Kidney epithelial cell (primary cell): ENCODE results near the gene GAB4. TPM values are rescaled to one million over a fixed set of nuclear protein-coding genes. Genes with fewer than 3 reads are reported as not detected.
"Not testable (repeated sequence)": the region's sequence is repeated elsewhere in the genome, so short reads cannot be mapped to it uniquely, and the experiment has no call there.

Experiments used
- DNase-seq: peaks from one replicate; pipeline ENCODE4 v3.0.0-alpha.2; 2010; ENCODE audit warnings: low read depth
- H3K27me3 ChIP-seq: 2 replicates; pipeline ENCODE4 v1.6.0; 2011; ENCODE audit warnings: low read length; ENCODE audit not compliant: control insufficient read depth, insufficient read depth
- H3K36me3 ChIP-seq: 2 replicates; pipeline ENCODE4 v1.5.1; 2011; ENCODE audit warnings: low read length; ENCODE audit not compliant: control insufficient read depth, insufficient read depth
- H3K4me3 ChIP-seq: 2 replicates; pipeline ENCODE4 v1.5.1; 2011; ENCODE audit warnings: low read depth, mild to moderate bottlenecking, control low read depth, low read length
- total RNA-seq: library from RNA; depleted of rRNA; stranded (reverse); fragments of >200 nt; gene quantifications from 2 replicates; pipeline ENCODE4 v1.2.3, GENCODE V29; 2015
- TF ChIP-seq, protein P1 (sequence below): IDR thresholded peaks from 2 replicates; pipeline ENCODE4 v1.5.1; 2011; ENCODE audit warnings: mild to moderate bottlenecking, moderate library complexity, low read length, control low read depth, inconsistent platforms; ENCODE audit not compliant: insufficient read depth, poor library complexity, severe bottlenecking

GAB4 gene
- total RNA-seq, 1 donor from 2014 or later, result not detected

DNA sequence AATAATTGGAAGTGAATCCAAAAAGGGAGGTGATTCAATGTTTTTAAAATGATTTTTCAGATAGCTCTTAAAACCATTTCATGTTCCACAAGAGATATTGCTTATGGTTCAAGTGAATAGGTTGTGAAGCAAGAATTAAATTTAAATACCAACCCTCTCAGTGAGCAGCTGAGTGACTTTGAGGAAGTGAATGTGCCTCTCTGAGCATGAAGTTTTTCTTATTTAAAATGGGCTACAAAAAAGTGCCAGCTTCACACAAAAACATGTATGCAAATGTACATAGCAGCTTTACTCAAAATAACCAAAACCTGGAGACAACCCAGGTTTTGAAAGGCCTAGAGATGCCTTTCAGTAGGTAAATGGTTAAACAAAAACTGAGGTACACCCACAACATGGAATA, 35.5 kb upstream of the GAB4 start:
- Histone ChIP-seq H3K27me3 (no peaks in the 10 kb centered on the region), H3K36me3 (no peaks in the 10 kb centered on the region), H3K4me3 (no peak overlapping the region)
- TF ChIP-seq, protein P1, sequence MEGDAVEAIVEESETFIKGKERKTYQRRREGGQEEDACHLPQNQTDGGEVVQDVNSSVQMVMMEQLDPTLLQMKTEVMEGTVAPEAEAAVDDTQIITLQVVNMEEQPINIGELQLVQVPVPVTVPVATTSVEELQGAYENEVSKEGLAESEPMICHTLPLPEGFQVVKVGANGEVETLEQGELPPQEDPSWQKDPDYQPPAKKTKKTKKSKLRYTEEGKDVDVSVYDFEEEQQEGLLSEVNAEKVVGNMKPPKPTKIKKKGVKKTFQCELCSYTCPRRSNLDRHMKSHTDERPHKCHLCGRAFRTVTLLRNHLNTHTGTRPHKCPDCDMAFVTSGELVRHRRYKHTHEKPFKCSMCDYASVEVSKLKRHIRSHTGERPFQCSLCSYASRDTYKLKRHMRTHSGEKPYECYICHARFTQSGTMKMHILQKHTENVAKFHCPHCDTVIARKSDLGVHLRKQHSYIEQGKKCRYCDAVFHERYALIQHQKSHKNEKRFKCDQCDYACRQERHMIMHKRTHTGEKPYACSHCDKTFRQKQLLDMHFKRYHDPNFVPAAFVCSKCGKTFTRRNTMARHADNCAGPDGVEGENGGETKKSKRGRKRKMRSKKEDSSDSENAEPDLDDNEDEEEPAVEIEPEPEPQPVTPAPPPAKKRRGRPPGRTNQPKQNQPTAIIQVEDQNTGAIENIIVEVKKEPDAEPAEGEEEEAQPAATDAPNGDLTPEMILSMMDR, result no peak
- DNase-seq, result no peak

DNA sequence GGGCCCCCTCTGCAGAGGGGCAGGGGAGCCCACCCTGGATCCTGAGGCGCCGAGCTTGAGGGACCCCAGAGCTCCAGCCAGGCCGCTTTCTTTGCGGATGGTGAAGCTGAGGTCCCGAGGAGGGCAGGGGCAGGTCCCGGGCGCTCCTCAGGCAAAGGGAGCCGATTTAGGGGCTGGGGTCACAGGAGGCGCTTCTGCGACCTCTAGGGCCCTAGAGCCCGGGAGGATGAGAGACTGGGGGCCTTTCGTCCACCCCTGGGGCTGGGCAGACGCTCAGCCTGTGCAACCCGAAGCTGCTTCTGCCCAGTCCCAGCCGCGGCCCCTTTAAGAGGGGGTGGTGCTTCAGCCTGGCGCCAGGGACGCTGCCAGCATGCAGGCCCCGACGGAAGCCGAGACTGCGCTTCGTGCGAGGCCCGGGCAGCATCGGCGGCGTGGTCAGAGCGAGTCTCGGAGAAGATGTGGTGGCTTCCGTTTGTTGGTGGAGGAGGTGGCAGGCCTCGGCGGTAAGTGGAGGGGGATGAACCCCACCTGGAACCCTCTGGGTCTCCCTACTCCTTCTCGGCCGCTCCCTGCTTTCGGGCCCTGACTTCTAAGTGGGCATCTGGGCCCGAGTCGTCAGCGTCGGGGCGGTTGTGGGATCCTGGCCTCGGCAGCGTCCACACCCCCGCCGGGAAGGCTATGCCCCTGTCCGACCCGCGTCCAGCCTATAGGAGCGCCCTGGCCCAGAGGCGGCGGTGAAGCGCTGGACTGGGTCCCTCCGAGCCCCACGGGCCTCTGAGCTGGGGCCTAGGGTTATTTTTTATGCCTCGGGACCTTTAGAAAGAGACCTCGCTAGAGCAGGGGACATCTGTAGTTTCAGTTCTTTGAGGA, 29.1 kb upstream of the GAB4 start:
- DNase-seq, H3K4me3 ChIP-seq, H3K36me3 ChIP-seq: not testable (repeated sequence)
- H3K27me3 ChIP-seq, result peaks cover 20% of the 10 kb centered on the region

DNA sequence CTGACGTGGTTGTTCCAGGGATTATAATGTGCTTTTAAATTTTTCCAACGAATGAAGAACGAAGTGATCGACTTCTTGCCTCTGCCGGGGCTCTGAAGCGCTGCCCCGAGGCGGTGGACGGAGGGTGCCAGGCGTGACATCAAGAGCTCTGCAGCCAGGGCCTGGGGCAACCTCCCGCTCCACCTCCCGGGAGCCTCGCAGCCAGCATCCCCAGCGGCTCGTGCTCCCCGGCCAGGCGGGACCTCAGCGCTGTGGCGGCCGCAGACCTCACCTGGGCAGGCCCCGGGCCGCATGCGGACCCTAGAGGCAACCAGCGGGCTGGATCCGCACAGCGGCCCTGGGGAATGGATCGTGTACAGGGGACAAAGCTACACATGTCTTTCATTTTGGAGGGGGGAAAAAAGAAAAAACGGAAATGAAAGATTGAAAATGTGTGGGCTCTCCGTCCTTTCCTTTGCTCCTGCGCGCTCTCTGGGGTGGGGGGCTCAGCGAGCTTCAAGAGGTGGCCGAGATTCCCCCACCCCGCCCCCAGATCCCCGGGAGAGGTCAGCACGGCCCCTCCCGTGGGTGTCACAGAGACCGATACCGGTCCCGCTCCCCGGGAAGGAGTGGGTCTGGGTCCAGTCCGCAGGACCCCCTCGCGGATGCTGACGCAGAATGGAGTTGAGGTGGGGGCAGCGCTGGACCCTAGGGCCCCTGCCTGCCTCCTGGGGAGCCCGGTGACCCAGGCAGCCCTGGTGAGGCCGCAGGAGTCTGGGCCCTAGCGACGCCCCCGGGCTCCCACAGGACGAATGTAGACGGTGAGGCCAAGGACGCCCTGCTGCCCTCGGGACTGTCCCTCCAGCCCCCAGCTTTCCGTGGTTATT, 28.2 kb upstream of the GAB4 start:
- DNase-seq, H3K36me3 ChIP-seq, H3K4me3 ChIP-seq: not testable (repeated sequence)
- peaks cover 20% of the 10 kb centered on the region for H3K27me3 ChIP-seq

DNA sequence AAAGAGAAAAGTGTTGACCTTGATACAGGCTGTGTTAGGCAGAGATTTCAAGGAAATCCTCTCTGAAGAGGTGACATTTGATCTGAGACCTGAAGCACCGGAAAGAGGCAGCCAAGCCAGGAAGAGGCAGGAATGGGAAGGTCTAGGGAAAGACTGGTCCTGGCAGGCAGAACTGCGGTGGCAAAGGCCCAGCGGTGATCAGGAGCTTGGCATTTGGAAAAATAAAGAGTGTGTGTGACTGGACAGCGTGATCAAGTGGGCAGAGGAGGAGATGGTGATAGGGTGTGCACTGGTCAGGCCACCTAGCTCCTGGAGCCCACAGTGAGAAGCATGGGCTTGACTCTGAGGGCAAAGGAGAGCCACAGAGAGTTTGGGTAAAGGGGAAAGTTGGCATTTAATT, 27.2 kb upstream of the GAB4 start:
- DNase-seq, result no peak
- H3K36me3 ChIP-seq, result no peaks in the 10 kb centered on the region
- H3K4me3 ChIP-seq, result no peak overlapping the region
- H3K27me3 ChIP-seq, result peaks cover 20% of the 10 kb centered on the region
- TF ChIP-seq, protein P1, result no peak

DNA sequence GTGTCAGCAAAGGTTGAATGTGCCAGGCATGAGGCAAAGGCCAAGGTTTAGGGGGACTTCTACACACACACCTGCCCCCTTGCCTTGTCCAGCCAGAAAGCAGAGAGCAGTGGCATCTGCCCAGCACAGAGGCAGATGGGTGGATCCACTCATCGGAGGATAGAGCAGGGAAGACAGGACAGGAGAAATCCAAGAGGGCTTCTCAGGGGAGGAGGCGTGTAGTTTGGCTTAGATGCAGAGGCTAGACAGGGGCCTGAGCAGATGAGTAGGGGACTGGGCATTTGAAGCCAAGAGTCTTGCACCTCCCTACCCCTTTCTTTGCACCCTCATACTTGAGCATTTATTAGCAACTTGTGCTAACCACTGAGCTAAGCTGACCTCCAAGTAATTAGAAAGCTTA, 26.5 kb upstream of the GAB4 start:
- not testable (repeated sequence) for H3K36me3 ChIP-seq, DNase-seq, H3K4me3 ChIP-seq
- H3K27me3 ChIP-seq, result peaks cover 20% of the 10 kb centered on the region

DNA sequence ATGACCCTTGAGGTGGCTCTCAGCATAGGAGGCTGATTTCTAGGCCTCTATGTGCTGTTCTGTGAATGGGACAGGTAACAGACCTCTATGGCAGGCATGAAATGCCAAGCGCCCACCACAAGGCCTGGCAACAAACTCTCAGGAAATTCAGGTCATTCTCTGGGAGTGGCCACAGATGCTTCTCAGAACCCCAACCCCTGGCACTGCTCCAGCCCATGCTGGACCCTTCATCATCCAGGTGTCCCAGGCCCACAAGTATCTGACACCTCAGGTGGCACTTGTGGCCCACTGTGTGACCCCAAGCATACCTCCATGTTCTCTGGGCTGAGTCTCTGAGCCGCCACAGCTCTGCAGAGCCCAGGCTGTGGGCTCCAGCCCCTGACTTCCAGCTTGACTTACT, 24.3 kb upstream of the GAB4 start:
- DNase-seq, H3K36me3 ChIP-seq, H3K4me3 ChIP-seq: not testable (repeated sequence)
- H3K27me3 ChIP-seq, result peaks cover 17% of the 10 kb centered on the region

DNA sequence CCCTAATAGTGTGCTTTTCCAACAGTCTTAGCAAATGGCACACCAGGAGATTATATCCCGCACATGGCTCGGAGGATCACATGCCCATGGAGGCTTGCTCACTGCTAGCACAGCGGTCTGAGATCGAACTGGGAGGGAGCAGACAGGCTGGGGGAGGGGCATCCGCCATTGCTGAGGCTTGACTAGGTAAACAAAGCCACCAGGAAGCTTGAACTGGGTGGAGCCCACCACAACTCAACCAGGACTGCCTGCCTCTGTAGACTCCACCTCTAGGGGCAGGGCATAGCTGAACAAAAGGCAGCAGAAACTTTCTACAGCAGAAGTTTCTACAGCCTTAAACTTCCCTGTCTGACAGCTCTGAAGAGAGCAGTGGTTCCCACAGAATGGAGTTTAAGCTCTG, 16.4 kb upstream of the GAB4 start:
- not testable (repeated sequence) for DNase-seq, H3K4me3 ChIP-seq, H3K27me3 ChIP-seq, H3K36me3 ChIP-seq

DNA sequence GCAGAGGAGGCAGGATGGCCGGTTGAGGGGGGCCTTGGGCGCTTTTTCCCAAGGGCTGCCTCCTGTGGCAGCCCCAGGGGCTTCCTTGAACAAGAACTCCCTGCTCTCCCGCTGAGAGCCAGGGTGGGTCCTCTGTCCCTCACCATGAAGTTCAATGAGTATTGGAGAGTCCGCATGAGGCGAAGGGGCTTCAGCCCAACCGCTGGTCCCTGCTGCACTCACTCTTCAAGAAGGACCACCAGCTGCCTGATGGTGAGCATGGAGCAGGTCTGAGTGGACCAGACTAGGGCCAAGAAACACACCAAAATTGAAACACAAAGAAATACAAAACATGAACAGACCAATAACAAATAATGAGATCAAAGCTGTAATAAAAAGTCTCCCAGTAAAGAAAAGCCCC, 7.5 kb upstream of the GAB4 start:
- DNase-seq, H3K27me3 ChIP-seq, H3K36me3 ChIP-seq, H3K4me3 ChIP-seq: not testable (repeated sequence)

DNA sequence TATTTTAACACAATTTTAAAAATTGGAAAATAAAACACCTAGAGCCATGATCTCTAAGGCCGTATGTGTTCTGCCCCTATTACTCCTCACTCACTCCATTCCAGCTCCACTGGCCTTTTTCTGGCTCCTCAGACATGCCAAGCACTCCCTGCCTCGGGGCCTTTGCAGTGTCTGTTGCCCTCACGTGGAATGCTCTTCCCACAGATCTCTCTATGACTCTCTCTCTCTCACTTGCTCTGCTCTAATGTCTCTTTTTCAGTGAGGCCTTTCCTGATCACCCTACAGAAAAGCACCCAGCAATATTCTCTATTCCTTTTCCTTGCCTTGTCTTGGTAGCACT, 6.0 kb upstream of the GAB4 start:
- H3K4me3 ChIP-seq, H3K27me3 ChIP-seq, DNase-seq, H3K36me3 ChIP-seq: not testable (repeated sequence)
